Right ventricle myocardium inferior (tissue), 1 donor: Measurements from ENCODE around the gene ABHD12. TPM values are rescaled to one million over a fixed set of nuclear protein-coding genes. Genes with fewer than 3 reads are reported as not detected.
A peak's percentile ranks its signal among the peaks of the same experiment; 100 is the strongest.
"Not testable (repeated sequence)": the region's sequence is repeated elsewhere in the genome, so short reads cannot be mapped to it uniquely, and the experiment has no call there.

Source experiments
- ATAC-seq: fragments of 200-7000 bp; cut with Tn5 transposase; one replicate; pipeline ENCODE4 v1.9.1; 2020; ENCODE audit warnings: mild to moderate bottlenecking, moderate library complexity
- DNase-seq: peaks from one replicate; pipeline ENCODE4 v3.0.0; 2021; ENCODE audit errors: missing footprints
- intact Hi-C: fragments of 100-400 bp; cut with DNase I; formaldehyde crosslinking; loops from one replicate; pipeline ENCODE4 v1.11.0; 2022
- total RNA-seq: library from RNA; stranded (reverse); fragmentation: NEBNext Ultra II Directional; extraction: Animal tissue kit (Norgen Biotek cat#: 25700); gene quantifications from one replicate; pipeline ENCODE4 v1.2.1, GENCODE V29; 2021
- donor health status: DM: no; HTN: yes; CAD: no; lungs with severe emphysema.

The ABHD12 gene
- total RNA-seq, 1 donor from 2014 or later, result 23.3 TPM

DNA sequence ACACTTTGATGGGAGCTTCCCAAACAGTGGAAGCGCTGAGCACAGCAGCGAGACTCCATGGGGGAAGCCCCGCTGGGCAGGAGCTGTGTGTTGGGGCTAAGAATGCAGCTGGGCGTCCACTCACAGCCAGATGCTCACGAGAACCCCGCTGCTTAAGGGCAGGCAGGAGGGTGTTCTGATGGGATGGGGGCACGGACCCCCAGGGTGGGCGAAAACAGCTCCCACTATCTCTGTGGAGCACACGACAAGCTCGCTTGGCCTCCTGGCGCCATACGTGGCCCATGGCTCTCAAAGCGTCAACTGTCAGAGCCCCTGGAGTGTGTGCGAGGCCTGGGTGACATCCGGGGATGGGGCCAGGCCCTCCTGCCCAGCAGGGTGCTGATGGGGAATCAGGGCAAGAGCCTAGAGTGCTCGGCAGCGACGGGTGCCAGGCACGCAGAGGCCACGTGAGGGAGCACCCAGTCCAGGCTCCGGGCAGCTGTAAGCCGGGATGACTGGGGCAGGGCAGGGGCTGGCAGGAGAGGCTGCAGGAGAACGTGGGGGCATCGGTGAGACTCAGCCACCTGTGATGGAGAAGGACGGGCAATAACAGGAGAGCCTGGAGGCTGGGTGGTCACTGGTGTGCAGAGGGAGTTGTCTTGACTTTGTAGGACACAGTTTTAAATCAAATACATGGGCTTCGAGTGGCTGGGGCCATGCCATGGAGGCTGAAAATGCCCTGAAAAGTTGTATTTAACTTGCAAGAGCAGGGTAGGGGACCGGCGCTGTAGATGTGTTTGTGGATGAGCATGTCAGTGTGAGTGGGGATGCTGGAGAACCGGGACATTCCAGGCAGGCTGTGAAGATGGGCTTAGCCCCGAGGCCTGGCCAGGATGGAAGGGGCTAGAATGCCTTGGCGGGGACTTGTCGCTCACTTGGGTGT, 115.5 kb downstream of the ABHD12 start:
- intact Hi-C loops, result loop anchor here (2.0 kb wide), 1 partner anchor 18 kb away; no protein-coding TSS in a partner anchor
- peak; percentile 65 for ATAC-seq
- peak; percentile 83 for DNase-seq

GRCh38 chr20:25274481-25274880, 116.2 kb downstream of the ABHD12 start:
- ATAC-seq, result no peak
- intact Hi-C loops, result loop anchor here (2.0 kb wide), 1 partner anchor 18 kb away; no protein-coding TSS in a partner anchor
- DNase-seq, result peak; percentile 58

DNA sequence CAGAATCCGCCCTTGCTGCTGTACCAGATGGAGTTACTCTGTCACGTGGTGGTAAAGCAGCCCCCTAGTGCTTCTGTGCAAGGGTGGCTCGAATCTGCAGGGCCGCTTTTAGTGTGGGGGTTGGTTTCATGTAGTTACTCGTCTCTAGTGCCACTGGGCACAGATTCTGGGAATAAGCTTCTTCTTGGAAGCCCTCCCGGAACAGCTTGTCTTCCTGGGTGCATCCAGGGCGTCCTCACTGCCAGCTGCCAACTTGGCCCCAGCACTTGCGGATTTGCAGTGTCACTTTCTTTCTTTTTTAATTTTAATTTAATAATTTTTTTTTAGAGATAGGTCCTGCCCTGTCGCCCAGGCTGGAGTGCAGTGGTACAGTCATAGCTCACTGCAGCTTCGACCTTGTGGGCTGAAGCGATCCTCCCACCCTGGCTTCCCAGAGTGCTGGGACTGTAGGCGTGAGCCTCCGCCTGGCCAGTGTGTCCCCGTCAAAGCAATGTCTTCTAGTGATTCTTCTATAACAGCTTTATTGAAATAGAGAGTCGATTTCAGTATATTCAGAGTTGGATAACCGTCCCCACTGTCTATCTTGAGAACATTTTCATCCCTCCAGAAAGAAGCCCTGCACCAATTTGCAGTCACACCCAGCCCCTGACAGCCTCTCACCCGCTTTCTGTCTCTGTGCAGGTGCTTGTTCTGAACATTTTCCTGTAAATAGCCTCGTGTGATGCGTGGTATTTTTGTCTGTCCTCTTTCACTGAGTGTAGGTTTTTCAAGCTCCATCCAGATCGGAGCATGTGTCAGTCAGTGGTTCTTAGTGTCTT, 116.9 kb downstream of the ABHD12 start:
- ATAC-seq (no peak), DNase-seq (peak; percentile 67)
- intact Hi-C loops, result loop anchor here (2.0 kb wide), 1 partner anchor 17 kb away; no protein-coding TSS in a partner anchor

DNA sequence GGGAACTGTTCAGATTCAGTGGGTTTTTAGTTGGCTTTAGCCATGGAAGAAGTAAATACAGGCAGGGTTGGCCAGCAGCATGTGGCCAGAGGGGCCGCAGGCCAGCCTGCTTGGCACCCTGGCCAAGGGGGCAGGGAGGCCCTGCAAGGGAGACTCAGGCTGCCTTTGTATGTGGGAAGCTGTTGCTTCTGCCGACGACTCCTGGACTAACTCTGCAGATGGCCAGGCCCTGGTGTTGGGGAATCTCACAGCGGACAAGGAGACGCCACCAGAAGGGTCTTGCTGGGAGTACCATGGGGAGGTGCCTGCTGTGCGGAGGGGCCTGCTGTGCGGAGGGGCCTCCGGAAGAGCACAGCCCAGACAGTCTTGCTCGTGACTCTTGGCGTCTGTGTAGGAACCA, 117.6 kb downstream of the ABHD12 start:
- no peak for ATAC-seq
- intact Hi-C loops, result no loop called here
- peak; percentile 28 for DNase-seq

- intact Hi-C loops, result no loop called here
- DNase-seq (no peak), ATAC-seq (no peak)
Observed at GRCh38 chr20:25272223-25273000, 118.2 kb downstream of the ABHD12 start.

GRCh38 chr20:25271486-25272222, 119.0 kb downstream of the ABHD12 start:
- ATAC-seq (no peak), DNase-seq (peak; percentile 41)
- intact Hi-C loops, result no loop called here

DNA sequence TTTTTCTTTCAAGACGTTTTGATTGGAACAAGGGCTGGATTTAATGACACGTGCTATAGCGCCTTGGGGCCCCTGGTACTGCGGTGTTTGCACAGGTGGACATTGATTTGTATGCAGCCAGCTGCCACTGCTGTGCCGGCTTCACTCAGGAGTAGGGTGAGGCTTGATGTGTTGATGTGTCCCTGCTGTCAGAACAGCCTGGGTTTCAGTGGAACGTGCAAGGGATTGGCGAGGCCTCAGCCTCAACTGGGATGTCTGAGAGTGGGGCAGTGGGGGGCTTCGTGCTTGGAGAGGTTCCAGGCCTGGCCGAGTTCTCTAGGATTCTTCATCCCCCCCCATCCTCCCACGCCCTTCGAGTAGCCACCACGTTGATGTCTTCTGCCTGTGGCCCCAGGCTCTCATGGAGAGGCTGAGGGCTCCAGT, 119.8 kb downstream of the ABHD12 start:
- DNase-seq (peak; percentile 42), ATAC-seq (no peak)
- intact Hi-C loops, result no loop called here

DNA sequence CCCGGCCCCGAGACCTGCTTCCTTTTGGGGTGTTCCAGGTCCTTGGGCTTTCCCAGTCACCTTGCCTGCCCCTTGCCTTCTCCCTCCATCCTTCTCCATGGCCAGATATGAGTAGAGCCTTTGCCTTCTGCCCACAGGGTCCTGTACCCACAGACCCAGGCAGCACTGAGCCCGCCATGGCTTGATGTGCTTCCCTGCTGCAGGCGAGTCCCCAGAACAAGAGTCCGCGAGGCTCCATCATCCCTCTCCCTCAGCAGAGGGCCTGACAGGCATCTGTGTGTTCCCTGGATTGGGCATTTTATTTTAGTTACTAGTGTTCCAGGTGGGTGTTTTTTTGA, 120.8 kb downstream of the ABHD12 start:
- ATAC-seq (no peak), DNase-seq (no peak)
- intact Hi-C loops, result no loop called here

DNA sequence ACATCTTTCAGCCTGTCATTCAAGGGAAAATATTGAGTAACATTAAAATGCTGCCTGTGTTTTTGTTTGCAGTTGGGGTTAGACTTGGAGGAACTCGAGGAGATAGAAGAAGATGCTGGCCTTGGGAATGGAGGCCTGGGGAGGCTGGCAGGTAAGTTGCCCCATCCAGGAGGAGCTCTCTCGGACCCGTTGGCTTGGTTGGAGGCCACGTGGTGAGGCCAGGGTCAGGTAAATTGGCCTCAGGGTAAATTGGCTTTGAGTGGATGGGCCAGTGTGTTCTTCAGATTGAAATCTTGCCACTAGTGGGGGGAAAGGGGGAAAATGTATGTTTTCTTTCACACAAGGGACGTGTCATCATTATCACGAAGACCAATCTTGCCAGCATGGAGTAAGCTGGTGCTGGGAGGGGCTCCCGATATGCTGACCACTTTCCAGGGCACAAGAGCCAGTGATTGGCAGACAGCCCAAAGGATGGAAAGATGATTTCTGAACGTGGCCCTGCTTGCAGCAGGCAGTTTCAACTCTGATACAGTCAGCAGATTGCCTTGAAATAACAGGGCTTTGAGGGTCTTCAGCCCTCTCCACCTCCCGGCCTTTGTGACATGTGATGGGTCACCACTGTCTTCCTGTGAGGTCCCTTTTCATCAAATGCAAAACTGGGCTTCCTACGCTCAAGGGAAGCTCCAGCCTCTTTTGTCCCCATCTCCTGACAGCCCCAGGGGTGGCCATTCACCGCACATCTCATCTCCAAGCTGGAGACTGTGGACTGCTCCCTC, 121.4 kb downstream of the ABHD12 start:
- intact Hi-C loops, result no loop called here
- ATAC-seq (no peak), DNase-seq (peak; percentile 55)

DNA sequence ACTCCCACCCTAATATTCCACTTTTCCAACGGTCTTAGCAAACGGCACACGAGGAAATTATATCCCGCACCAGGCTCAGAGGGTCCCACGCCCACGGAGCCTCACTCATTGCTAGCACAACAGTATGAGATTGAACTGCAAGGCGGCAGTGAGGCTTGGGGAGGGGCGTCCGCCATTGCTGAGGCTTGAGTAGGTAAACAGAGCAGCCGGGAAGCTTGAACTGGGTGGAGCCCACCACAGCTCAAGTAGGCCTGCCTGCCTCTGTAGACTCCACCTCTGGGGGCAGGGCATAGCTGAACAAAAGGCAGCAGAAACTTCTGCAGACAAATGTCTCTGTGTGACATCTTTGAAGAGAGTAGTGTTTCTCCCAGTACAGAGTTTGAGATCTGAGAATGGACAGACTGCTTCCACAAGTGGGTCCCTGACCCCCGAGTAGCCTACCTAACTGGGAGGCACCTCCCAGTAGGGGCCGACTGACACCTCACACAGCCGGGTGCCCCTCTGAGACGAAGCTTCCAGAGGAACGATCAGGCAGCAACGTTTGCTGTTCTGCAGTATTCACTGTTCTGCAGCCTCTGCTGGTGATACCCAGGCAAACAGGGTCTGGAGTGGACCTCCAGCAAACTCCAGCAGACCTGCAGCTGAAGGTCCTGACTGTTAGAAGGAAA, 129.7 kb downstream of the ABHD12 start:
- ATAC-seq, intact Hi-C loops, DNase-seq: not testable (repeated sequence)

GRCh38 chr20:25259788-25260254, 130.8 kb downstream of the ABHD12 start:
- DNase-seq (no peak), ATAC-seq (no peak)
- intact Hi-C loops, result loop anchor here (5.0 kb wide), 1 partner anchor 132 kb away; the partner anchor contains the start of gene ABHD12

DNA sequence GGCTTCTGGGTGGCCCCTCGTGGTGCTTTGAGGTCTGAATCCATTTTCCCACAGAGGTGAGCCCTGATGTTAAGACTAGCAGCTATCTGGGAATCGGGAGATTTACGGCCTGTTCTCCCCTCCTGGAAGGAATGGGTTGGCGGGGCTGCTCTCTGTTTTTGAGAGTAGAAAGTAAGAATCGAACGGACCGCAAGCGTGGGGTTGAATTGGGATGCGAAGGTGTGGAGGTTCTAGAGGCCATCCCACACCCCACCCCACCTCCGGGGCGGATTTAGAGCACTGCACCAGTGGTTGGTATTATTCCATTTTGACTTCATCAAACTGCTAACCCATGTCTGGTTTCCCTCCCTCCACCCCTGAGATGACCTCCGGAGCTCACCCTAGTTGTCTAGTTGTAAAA, 131.3 kb downstream of the ABHD12 start:
- intact Hi-C loops, result loop anchor here (5.0 kb wide), 1 partner anchor 133 kb away; the partner anchor contains the start of gene ABHD12
- ATAC-seq (no peak), DNase-seq (no peak)

- intact Hi-C loops, result loop anchor here (5.0 kb wide), 1 partner anchor 133 kb away; the partner anchor contains the start of gene ABHD12
- ATAC-seq (no peak), DNase-seq (no peak)
Observed at GRCh38 chr20:25258828-25259227, 131.8 kb downstream of the ABHD12 start.

GRCh38 chr20:25258476-25258805, 132.2 kb downstream of the ABHD12 start:
- intact Hi-C loops, result loop anchor here (5.0 kb wide), 1 partner anchor 134 kb away; the partner anchor contains the start of gene ABHD12
- no peak for ATAC-seq
- DNase-seq, result no peak

DNA sequence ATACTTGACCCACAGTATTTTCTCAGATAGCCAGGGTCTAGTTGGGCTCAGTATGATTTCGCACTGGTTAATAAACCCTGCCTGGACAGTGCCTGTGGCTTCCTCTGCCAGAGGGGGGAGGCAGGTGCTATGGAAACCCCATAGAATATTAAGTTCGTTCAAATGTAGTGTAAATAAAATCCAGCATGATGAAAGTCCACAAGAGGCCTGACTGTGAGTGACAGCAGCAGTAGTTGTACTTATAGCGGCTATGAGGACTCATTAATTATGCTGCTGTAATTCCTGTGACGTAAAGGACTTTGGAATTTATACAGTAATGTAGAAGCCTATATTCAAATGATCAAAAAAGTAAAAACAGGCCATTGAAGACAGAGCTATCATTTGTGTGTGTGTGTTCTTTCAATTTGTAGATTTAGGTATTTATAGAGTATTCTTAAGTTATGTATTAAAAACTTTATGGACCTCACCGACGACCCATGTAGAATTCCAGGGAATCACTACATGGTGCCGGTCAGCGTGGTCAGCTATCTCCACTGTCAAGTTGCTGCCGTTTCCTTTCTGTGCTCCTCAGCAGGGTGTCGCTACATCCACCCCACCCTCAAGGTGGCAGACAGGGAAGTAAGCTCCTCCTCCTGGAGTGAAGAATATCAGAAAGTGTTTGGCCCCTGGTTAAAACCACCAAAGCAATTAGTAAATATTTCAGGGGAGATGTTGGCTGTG, 132.7 kb downstream of the ABHD12 start:
- intact Hi-C loops, result loop anchor here (2.0 to 5.0 kb wide), 2 partner anchors 17 to 134 kb away; partner anchors contain the start of gene ABHD12
- ATAC-seq (no peak), DNase-seq (no peak)

- DNase-seq, result no peak
- no peak for ATAC-seq
- intact Hi-C loops, result loop anchor here (2.0 to 5.0 kb wide), 2 partner anchors 18 to 135 kb away; partner anchors contain the start of gene ABHD12
Observed at GRCh38 chr20:25257130-25257529, 133.5 kb downstream of the ABHD12 start.
